ENCODE data around the gene KCNMA1.

Gene KCNMA1

GRCh38 chr10:77550378-77550777, 87.2 kb downstream of the KCNMA1 start:
- H3K4me1 Mint-ChIP-seq (ENCODE audit: low read depth): peaks cover 12% of the 10 kb centered on the region

GRCh38 chr10:77548671-77549070, 88.9 kb downstream of the KCNMA1 start:
- Mint-ChIP-seq H3K27ac (no peak overlapping the region), H3K27me3 (ENCODE audit: low read depth) (peaks cover 6% of the 10 kb centered on the region), H3K9me3 (no peaks in the 10 kb centered on the region), H3K36me3 (ENCODE audit: low read depth) (no peaks in the 10 kb centered on the region), H3K4me3 (no peak overlapping the region), H3K4me1 (ENCODE audit: low read depth) (peaks cover under 1% of the 10 kb centered on the region)
- DNase-seq (ENCODE audit: low spot score): no peak

More at GRCh38 chr10:77550378-77550777, 87.2 kb downstream of the KCNMA1 start:
- H3K27ac Mint-ChIP-seq: no peak overlapping the region
- no peaks in the 10 kb centered on the region for H3K27me3 Mint-ChIP-seq (ENCODE audit: low read depth)
- no peaks in the 10 kb centered on the region for H3K36me3 Mint-ChIP-seq (ENCODE audit: low read depth)
- DNase-seq (ENCODE audit: low spot score): no peak
- no peaks in the 10 kb centered on the region for H3K9me3 Mint-ChIP-seq
- no peak overlapping the region for H3K4me3 Mint-ChIP-seq

GRCh38 chr10:77548157-77548556, 89.5 kb downstream of the KCNMA1 start:
- DNase-seq (ENCODE audit: low spot score): no peak

GRCh38 chr10:77547307-77548050, 90.1 kb downstream of the KCNMA1 start:
- Mint-ChIP-seq H3K9me3 (no peaks in the 10 kb centered on the region), H3K27ac (no peak overlapping the region)
- DNase-seq (ENCODE audit: low spot score): no peak

More at GRCh38 chr10:77548157-77548556, 89.5 kb downstream of the KCNMA1 start:
- Mint-ChIP-seq H3K27ac (no peak overlapping the region), H3K4me1 (ENCODE audit: low read depth) (no peaks in the 10 kb centered on the region), H3K4me3 (no peak overlapping the region), H3K9me3 (no peaks in the 10 kb centered on the region), H3K27me3 (ENCODE audit: low read depth) (peaks cover 10% of the 10 kb centered on the region), H3K36me3 (ENCODE audit: low read depth) (no peaks in the 10 kb centered on the region)

GRCh38 chr10:77546042-77546441, 91.6 kb downstream of the KCNMA1 start:
- Mint-ChIP-seq H3K27me3 (ENCODE audit: low read depth) (peaks cover 13% of the 10 kb centered on the region), H3K36me3 (ENCODE audit: low read depth) (no peaks in the 10 kb centered on the region), H3K9me3 (no peaks in the 10 kb centered on the region), H3K4me1 (ENCODE audit: low read depth) (peaks cover 1% of the 10 kb centered on the region), H3K4me3 (no peak overlapping the region), H3K27ac (no peak overlapping the region)
- no peak for DNase-seq (ENCODE audit: low spot score)

More at GRCh38 chr10:77547307-77548050, 90.1 kb downstream of the KCNMA1 start:
- Mint-ChIP-seq H3K4me3 (no peak overlapping the region), H3K4me1 (ENCODE audit: low read depth) (no peaks in the 10 kb centered on the region), H3K27me3 (ENCODE audit: low read depth) (peaks cover 13% of the 10 kb centered on the region), H3K36me3 (ENCODE audit: low read depth) (no peaks in the 10 kb centered on the region)

- H3K4me1 Mint-ChIP-seq (ENCODE audit: low read depth): peaks cover 1% of the 10 kb centered on the region
- H3K27me3 Mint-ChIP-seq (ENCODE audit: low read depth): peaks cover 13% of the 10 kb centered on the region
- H3K36me3 Mint-ChIP-seq (ENCODE audit: low read depth): no peaks in the 10 kb centered on the region
- H3K9me3 Mint-ChIP-seq: no peaks in the 10 kb centered on the region
- H3K4me3 Mint-ChIP-seq: no peak overlapping the region
- DNase-seq (ENCODE audit: low spot score): no peak
- H3K27ac Mint-ChIP-seq: no peak overlapping the region
Measured at GRCh38 chr10:77545585-77545984, 92.0 kb downstream of the KCNMA1 start.

GRCh38 chr10:77544617-77545016, 93.0 kb downstream of the KCNMA1 start:
- H3K9me3 Mint-ChIP-seq: no peaks in the 10 kb centered on the region
- peaks cover 13% of the 10 kb centered on the region for H3K27me3 Mint-ChIP-seq (ENCODE audit: low read depth)
- H3K4me3 Mint-ChIP-seq: no peak overlapping the region
- H3K27ac Mint-ChIP-seq: no peak overlapping the region
- H3K36me3 Mint-ChIP-seq (ENCODE audit: low read depth): no peaks in the 10 kb centered on the region
- DNase-seq (ENCODE audit: low spot score): no peak
- peaks cover 1% of the 10 kb centered on the region for H3K4me1 Mint-ChIP-seq (ENCODE audit: low read depth)

- no peaks in the 10 kb centered on the region for H3K36me3 Mint-ChIP-seq (ENCODE audit: low read depth)
- no peak overlapping the region for H3K27ac Mint-ChIP-seq
- peaks cover 13% of the 10 kb centered on the region for H3K27me3 Mint-ChIP-seq (ENCODE audit: low read depth)
- peaks cover 1% of the 10 kb centered on the region for H3K4me1 Mint-ChIP-seq (ENCODE audit: low read depth)
- H3K4me3 Mint-ChIP-seq: no peak overlapping the region
- DNase-seq (ENCODE audit: low spot score): no peak
- no peaks in the 10 kb centered on the region for H3K9me3 Mint-ChIP-seq
Measured at GRCh38 chr10:77542710-77543259, 94.8 kb downstream of the KCNMA1 start.

- H3K9me3 Mint-ChIP-seq: no peaks in the 10 kb centered on the region
- DNase-seq (ENCODE audit: low spot score): no peak
- H3K4me1 Mint-ChIP-seq (ENCODE audit: low read depth): peaks cover 1% of the 10 kb centered on the region
- H3K4me3 Mint-ChIP-seq: no peak overlapping the region
- H3K27me3 Mint-ChIP-seq (ENCODE audit: low read depth): peaks cover 13% of the 10 kb centered on the region
- H3K36me3 Mint-ChIP-seq (ENCODE audit: low read depth): no peaks in the 10 kb centered on the region
- H3K27ac Mint-ChIP-seq: no peak overlapping the region
Measured at GRCh38 chr10:77541944-77542343, 95.7 kb downstream of the KCNMA1 start.

GRCh38 chr10:77541247-77541646, 96.4 kb downstream of the KCNMA1 start:
- peaks cover 13% of the 10 kb centered on the region for H3K27me3 Mint-ChIP-seq (ENCODE audit: low read depth)
- peaks cover 1% of the 10 kb centered on the region for H3K4me1 Mint-ChIP-seq (ENCODE audit: low read depth)
- DNase-seq (ENCODE audit: low spot score): no peak

GRCh38 chr10:77539147-77539935, 98.3 kb downstream of the KCNMA1 start:
- no peak for DNase-seq (ENCODE audit: low spot score)
- Mint-ChIP-seq H3K27me3 (ENCODE audit: low read depth) (peaks cover 7% of the 10 kb centered on the region), H3K4me3 (no peak overlapping the region), H3K9me3 (no peaks in the 10 kb centered on the region), H3K4me1 (ENCODE audit: low read depth) (peaks cover 1% of the 10 kb centered on the region), H3K36me3 (ENCODE audit: low read depth) (no peaks in the 10 kb centered on the region), H3K27ac (no peak overlapping the region)

More at GRCh38 chr10:77541247-77541646, 96.4 kb downstream of the KCNMA1 start:
- Mint-ChIP-seq H3K4me3 (no peak overlapping the region), H3K9me3 (no peaks in the 10 kb centered on the region), H3K27ac (no peak overlapping the region), H3K36me3 (ENCODE audit: low read depth) (no peaks in the 10 kb centered on the region)

- Mint-ChIP-seq H3K27me3 (ENCODE audit: low read depth) (peaks cover 2% of the 10 kb centered on the region), H3K4me1 (ENCODE audit: low read depth) (peaks cover 1% of the 10 kb centered on the region), H3K27ac (no peak overlapping the region), H3K4me3 (no peak overlapping the region), H3K9me3 (no peaks in the 10 kb centered on the region), H3K36me3 (ENCODE audit: low read depth) (no peaks in the 10 kb centered on the region)
- no peak for DNase-seq (ENCODE audit: low spot score)
Measured at GRCh38 chr10:77537720-77538373, 99.8 kb downstream of the KCNMA1 start.

- Mint-ChIP-seq H3K27ac (no peak overlapping the region), H3K36me3 (ENCODE audit: low read depth) (no peaks in the 10 kb centered on the region), H3K4me3 (no peak overlapping the region), H3K27me3 (ENCODE audit: low read depth) (peaks cover 2% of the 10 kb centered on the region), H3K9me3 (no peaks in the 10 kb centered on the region), H3K4me1 (ENCODE audit: low read depth) (peaks cover 1% of the 10 kb centered on the region)
- no peak for DNase-seq (ENCODE audit: low spot score)
Measured at GRCh38 chr10:77537071-77537470, 100.5 kb downstream of the KCNMA1 start.

- no peak for DNase-seq (ENCODE audit: low spot score)
- H3K36me3 Mint-ChIP-seq (ENCODE audit: low read depth): no peaks in the 10 kb centered on the region
- no peaks in the 10 kb centered on the region for H3K9me3 Mint-ChIP-seq
- H3K27me3 Mint-ChIP-seq (ENCODE audit: low read depth): peaks cover 5% of the 10 kb centered on the region
- H3K4me3 Mint-ChIP-seq: no peak overlapping the region
- no peaks in the 10 kb centered on the region for H3K4me1 Mint-ChIP-seq (ENCODE audit: low read depth)
- H3K27ac Mint-ChIP-seq: no peak overlapping the region
Measured at GRCh38 chr10:77533887-77534278, 103.7 kb downstream of the KCNMA1 start.

Measured in T-helper 2 cell treated with Interferon-gamma antibody and Interleukin-4, amounts not matched to agents 5 μg/mL and 100 μg/mL, for 36 hours (primary cell).